22Rv1 (cell line): ENCODE measurements around the gene PMEPA1.

ENCODE experiments used
- H3K27ac ChIP-seq: fragments of 450-650 bp; 2 replicates; pipeline ENCODE4 v1.5.1; 2017
- CTCF ChIP-seq: fragments of 450-650 bp; IDR thresholded peaks from 2 replicates; pipeline ENCODE4 v1.5.1; 2017; ENCODE audit warnings: mild to moderate bottlenecking
- ZFX ChIP-seq: fragments of 450-650 bp; IDR thresholded peaks from 2 replicates; pipeline ENCODE4 v1.6.1; 2017; ENCODE audit warnings: antibody characterized with exemption, borderline replicate concordance

PMEPA1 gene

DNA sequence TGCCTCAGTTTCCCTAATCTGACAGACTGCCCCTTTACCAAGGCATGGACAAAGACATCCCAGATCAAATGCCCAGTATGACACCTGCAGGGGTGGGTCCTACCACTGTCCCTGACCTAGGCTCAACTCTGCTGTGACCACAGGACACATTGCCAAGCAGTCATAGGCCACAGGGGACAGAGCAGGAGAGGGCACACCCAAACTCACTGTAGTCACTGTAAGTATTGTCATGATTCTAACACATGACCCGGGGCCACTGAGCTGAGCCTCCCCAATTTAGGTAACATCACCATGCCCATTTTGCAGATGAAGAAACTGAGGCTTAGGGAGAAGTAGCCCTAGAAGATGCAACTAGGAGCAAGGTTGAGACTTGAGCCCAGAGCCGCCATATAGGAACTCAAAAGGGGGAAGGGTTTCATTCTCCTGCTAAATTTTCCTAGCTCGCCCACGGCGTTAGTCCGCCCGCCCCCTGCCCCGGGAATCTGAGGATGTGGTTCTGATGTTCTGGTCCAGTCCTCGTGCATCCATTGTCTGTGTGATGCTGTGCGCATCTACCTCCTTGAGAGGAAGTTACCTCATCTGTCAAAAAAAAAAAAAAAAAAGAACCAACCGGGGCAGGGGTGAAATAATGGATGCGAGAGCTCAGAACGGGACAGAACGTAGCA is 44.8 kb downstream of the PMEPA1 start:
- TF ChIP-seq CTCF (no peak), ZFX (no peak)
- H3K27ac ChIP-seq, result peak overlapping the region; percentile 93; the same call in 1 of the 2 replicates

DNA sequence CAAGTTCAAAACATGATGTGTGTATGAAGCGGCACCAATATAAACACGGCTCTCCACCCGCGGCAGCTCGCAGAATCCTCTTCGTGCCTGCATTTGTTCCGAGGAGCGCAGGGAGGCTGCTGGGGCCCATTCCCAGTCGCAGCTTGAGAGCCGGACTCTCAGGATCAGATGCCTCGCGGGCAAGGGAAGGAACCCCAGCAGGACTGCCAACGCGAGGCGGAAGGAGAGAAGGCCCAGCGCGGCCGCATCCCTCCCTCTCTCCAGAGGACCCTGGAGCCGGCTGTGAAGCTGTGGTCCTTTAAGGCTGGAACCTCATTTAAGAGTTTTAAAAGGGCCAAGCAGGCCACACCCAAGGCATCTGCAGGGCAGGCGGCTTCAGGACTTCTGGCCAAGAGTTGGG is 45.3 kb downstream of the PMEPA1 start:
- TF ChIP-seq CTCF (no peak), ZFX (no peak)
- H3K27ac ChIP-seq, result 0 out of 2 replicates have a peak overlapping the region, but pooled peaks have one; percentile 93

GRCh38 chr20:57663681-57664451 is 45.9 kb downstream of the PMEPA1 start:
- no peak for TF ChIP-seq CTCF
- TF ChIP-seq ZFX, result no peak

GRCh38 chr20:57663241-57663640 is 46.6 kb downstream of the PMEPA1 start:
- no peak for TF ChIP-seq CTCF
- TF ChIP-seq ZFX, result no peak
- H3K27ac ChIP-seq, result peak overlapping the region; percentile 45; the same call in 1 of the 2 replicates

More at GRCh38 chr20:57663681-57664451, 45.9 kb downstream of the PMEPA1 start:
- 0 out of 2 replicates have a peak overlapping the region, but pooled peaks have one; percentile 93 for H3K27ac ChIP-seq

DNA sequence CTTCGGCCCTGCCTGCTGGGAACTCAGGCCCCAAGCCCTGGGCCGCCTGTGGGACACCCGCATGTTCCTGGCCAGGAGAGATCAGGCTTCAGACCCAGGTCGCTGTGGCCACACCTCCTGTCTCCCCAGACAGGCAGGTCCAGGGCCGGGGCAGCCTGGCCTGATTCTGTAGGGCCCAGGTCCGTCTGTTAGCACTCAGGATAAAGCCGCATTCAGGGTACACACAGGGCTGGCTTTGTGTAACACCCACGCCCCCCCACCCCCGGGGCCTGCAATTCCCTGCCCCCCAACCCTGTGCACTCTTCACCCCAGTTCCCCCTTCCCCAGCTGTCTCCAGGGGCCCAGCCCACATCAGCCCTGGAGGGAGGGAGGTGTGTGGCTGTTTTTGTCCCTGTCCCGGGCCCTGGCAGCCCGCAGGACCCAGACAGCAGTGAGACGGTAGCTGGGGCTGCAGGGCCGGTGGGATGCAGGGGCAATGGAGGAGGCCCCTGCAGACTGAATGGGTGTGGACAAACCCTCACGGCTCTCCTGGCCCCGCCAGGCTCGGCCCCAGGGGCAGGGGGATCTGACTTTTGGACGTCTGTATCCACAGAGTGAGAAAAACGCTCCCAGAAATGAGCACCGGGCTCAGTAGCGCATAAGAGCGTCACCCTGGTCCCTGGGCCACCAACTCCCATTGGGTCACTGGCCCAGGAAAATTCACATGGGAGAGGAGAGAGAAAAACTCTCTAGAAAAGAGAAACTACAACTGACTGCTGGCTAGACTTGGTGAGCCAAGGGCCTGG is 47.2 kb downstream of the PMEPA1 start:
- H3K27ac ChIP-seq, result peak overlapping the region; percentile 45
- TF ChIP-seq CTCF (no peak), ZFX (no peak)

DNA sequence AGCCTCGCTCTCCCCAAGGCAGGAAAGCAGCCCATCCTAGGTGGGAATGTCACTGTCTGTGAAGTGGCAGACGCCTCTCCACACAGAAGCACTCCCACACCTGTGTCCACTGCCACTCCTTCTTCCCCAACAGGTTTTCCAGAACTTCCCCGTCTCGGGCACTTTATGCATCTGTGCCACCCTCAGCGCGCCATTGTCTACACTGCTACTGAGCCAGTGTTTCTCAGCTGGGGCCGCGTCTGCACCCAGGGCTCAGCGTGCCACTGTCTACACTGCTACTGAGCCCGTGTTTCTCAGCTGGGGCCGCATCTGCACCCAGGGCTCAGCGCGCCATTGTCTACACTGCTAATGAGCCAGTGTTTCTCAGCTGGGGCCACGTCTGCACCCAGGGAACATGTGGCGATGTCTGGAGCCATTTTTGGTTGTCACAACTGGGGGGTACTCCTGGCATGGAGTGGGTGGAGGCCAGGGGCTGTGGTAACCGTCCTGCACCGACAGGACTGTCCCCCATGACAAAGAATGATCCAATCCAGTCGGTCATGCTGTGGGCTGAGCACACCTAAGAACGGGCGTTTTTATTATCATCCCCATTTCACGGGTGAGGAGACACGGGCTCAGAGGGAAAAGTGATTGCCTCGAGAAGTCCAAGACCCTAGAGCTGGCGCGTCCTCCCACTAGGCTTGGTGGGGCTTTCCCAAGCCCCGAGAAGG is 47.9 kb downstream of the PMEPA1 start:
- no peak for TF ChIP-seq CTCF
- TF ChIP-seq ZFX, result no peak
- H3K27ac ChIP-seq, result peak overlapping the region; percentile 54
